DMS 273 (cell line): ENCODE results near the gene LRRC25.

Experiments
- DNase-seq: peaks from one replicate; lab custom pipeline; 2025; ENCODE audit not compliant: unreplicated experiment; lab: John Stamatoyannopoulos, UW

The LRRC25 gene

DNA sequence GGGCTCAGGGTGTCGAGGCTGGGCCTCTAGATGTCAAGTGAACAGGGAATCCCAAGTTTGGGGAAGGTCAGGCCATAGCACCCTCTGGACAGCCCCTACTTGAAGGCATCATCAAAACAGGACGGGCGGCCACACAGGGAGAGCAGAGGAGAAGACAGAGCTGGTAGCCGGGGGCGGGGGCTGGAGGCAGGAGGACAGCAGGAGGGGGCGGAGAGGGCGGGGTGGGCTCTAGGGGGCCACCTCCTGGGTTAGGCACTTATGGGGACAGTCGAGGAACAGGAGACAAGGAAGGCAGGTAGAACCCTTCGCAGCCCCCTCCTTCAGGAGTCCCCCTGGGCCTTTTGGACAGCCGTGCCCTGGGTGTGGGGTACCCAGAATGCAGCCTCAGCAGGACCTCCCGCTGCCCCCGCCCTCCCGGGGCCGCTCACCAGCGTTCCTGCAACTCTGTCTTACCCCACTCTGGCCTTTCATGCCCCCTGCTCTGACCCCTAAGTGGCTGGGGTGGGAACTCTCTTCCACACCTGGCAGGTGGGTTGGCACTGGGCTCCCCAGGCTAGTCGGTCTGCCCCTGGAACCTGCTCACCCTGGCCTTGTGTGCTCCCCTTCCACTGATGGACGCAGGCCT, 27.6 kb upstream of the LRRC25 start:
- DNase-seq: no peak

GRCh38 chr19:18424122-18424889, 26.9 kb upstream of the LRRC25 start:
- DNase-seq: no peak

GRCh38 chr19:18423258-18424020, 26.0 kb upstream of the LRRC25 start:
- DNase-seq: no peak

DNA sequence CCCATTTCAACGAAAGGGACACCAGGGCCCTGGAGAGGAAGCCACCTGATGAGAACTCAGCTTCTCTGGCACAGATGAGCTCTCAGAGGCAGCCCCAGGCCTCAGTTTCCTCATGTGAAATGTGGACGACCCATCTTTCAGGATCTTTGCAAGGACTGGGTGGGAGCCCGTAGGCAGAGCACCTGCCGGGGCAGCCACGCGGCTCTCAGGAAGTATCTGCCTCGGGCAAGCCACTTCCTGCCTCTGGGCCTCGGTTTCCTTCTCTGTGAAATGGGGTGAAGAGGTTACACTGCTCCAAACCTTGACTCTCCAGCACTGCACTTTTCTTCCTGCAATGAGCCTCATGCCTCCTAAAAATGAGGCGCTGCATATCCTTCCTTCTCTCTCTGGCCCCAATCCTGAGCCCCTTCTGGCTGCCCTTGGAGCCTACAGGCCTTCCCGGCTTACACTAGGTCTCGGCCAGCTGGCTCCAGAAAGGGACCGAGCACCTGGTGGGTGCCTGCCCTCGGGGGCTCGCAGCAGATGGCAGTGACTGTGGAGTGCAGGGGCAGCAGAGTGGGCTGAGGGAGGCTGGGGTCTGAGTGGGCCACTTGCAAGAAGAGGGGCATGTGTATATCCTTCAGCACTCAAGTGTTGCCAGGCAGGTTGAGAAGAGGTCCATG, 25.2 kb upstream of the LRRC25 start:
- peak; percentile 51 for DNase-seq

DNA sequence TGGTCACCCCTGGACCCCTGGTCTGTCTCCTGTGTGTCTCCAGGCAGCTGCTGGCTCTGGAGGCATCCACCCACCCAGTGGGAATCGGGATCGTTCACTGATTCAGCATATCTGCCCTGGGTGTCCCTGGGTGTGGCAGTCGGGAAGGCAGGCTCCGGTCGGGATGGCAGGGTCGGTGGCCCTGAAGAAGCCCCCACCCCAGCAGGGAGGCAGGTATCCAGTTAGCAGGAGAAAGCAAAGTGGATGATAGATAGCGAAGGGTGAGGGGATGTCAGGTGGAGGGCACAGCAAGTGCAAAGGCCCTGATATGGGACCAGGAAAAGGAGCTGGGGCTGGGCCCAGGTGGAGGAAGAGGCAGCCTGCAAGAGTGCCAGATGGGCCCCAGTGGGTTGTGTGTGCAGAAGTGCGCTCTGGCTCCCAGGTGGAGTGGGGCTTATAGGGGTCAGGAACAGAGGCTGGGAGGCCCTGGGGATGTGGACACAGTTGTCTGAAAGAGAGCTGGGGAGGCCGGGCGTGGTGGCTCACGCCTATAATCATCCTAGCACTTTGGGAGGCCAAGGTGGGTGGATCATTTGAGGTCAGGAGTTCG, 24.0 kb upstream of the LRRC25 start:
- no peak for DNase-seq

GRCh38 chr19:18420930-18421329, 23.5 kb upstream of the LRRC25 start:
- no peak for DNase-seq

GRCh38 chr19:18419699-18420460, 22.5 kb upstream of the LRRC25 start:
- peak; percentile 85 for DNase-seq

DNA sequence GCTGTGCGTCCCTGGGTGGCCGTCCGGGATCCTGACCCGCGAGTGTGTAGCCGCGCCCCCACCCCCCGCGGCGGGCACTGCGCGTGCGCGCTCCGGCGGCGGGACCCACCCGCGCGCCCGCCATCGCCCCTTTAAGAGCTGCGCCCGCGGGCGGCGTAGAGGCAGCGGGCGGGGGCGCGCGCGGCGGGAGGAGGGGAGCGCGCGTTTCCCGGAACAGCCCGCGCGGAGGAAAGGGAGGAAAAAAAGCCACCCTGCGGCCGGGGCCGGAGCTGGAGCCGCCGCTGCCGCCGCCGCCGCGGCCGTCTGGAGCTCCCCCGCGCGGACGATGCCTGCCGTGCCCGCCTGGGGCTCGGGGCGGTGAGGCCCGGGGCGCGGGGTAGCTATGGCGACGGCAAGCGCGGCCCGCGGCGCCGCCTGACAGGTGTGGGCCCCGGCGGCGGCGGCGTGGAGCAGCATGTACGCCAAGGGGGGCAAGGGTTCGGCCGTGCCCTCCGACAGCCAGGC, 21.8 kb upstream of the LRRC25 start, which contains the start of gene SSBP4:
TSS of gene SSBP4 (plus strand) at position 204 of the 504 bp plus-strand sequence. CDS start at position 455, 251 bp downstream.
- peak; percentile 95 for DNase-seq

- DNase-seq: no peak
These were observed 21.2 kb upstream of the LRRC25 start for GRCh38 chr19:18418483-18419194.

- DNase-seq: no peak
These were observed 20.6 kb upstream of the LRRC25 start for GRCh38 chr19:18418029-18418482.

DNA sequence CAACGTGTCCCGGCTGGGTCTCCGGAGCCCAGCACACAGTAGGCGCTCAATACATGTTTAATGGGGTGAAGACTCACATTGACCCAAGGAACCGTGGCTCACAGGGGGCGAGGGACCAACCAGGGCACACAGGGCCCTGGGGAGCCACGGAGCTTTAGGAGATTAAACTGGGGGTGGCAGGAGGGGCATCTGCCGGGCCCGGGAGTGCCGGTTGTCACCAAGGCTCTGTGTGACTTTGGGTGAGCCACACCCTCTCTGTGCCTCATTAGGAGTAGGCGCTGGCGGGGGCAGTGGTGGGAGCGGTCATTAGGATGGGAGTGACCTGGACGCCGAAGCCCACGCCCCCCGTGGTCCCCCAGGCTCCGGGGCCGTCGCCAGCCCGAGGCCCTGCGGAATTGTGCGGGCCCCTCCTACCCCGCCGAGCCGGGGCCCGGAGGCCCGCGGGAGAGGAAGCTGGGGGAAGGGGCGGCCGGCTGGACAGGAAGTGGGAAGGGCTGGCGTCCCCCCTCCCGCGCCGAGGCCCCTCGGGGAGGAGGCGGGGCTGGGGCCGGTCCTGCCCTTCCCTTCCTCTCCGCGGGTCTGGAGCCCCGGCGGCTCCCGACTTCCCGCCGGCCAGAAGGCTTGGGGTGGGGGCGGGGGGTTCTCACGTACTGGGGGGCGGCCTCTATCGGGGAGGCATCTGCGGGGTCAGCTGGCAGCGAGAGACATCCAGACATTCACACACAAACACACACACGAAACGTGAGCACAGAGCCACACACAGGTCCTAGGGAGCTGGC, 20.0 kb upstream of the LRRC25 start:
- peak; percentile 89 for DNase-seq

DNA sequence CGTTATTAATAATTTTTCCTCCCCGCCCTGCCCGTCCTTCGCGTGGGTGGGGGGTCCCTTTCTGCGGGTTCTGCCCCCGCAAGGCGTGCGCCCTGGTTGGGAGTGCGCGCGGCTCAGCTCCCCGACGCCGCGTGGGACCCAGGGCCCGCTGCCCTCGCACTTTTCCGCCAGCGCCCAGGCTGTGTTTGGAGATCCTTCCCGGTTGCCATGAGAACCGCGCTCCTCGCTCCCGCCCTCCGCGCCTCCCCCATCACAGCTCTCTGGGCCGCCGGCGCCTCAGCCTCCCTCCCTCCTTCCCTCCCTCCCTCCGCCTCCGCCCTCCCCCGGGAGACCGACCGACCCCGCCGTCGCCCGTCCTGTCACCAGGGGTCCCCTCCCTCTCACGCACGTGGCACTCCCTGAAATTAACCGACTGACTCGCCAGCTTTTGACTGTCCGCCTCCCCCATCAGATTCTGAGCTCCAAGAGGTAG, 19.4 kb upstream of the LRRC25 start:
- peak; percentile 91 for DNase-seq

DNA sequence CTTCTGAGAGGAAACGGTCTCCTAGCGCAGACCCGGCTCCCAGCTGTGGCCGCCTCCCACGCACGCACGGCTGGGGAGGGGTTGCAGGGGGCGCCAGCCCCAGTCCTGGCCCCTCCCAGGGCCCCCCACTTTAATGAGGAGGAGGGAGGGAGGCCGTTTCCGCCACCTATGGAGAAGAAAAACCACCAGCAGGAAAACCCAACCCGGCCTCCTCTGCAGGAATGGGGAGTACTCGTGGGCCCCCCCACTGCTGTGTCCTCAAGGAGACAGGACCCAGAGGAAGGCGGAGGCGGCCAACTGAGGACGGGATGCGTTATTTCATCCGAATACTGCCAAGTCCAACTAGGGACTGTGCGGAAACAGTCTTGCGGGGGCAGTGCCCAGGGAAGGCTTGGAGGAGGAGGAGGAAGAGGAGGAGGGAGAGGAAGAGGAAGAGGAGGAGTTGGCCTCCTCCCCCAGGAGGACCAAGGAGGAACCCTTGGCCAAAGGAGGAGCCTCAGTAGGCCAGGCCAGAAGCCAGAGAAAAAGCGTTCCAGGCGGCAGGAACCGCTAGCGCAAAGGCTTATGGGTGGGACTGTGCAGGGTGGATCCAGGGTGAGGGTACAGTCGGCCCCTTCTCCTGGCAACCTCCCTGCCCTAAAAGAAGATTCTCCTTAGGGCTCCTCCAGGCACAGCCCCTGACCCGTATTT, 17.9 kb upstream of the LRRC25 start:
- peak; percentile 62 for DNase-seq

DNA sequence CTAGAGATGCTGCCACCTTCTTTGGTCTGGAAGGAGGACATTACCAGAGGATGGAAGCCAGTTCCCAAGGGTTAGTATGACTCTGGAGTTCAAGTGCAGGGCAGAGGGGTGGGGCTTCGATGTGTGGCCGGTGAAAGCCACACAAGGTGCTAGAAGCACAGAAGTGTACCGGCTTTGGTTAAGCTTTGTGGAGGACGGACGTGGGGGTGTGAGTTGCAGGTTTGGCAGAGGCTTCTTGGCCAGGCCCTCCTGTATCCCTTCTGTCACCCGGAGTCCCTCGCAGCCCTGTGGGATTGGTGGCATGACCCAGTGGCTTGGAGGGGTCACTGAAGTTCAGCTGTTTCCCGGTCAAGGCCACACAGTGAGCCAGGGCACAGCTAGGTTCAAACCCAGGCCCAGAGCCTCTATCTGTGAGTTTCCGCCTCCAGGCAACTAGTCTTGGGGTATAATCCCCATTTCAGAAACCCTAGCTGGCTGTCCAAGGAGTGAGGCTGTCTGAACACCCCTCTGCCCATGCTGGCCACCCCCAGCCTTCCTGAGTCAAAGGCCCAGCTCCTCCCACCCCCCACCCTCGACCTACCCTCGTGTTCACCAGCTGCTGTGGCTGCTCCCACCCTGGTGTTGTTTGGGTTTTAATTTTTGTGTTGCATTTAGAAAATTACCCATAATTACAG, 17.2 kb upstream of the LRRC25 start:
- DNase-seq: peak; percentile 49

- DNase-seq: no peak
These were observed 15.3 kb upstream of the LRRC25 start for GRCh38 chr19:18412610-18413239.

DNA sequence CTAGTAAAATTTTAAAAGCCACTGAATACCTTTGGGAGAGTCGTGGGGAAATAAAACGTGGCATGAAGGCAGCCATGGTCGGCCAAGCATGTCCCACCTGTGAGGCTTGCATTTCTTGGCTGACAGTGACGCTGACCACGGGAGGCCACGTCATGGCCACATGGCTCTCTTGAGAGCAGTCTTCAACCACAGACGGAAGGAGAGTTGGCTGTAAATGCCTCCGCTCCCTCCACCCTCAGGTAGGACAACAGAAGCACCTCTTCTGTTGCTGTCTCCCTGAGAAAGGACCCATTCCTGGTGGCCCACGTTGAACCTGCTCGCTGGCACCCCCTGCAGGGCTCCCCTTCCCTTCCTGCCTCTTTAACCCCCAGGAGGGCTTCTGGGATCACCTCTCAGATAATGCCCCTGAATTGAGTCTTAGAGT, 10.6 kb upstream of the LRRC25 start:
- DNase-seq: peak; percentile 68

- DNase-seq: no peak
These were observed 9.3 kb upstream of the LRRC25 start for GRCh38 chr19:18406749-18407148.
